Suprapubic skin (tissue), 4 donors: ENCODE measurements around the gene CHAC2. TPM values are rescaled to one million over a fixed set of nuclear protein-coding genes. Genes with fewer than 3 reads are reported as not detected.
"Not testable (repeated sequence)": the region's sequence is repeated elsewhere in the genome, so short reads cannot be mapped to it uniquely, and the experiment has no call there.

Experiments
- DNase-seq, 2 donors: peaks; one replicate each; pipeline ENCODE4 v3.0.0-alpha.2; 2019; ENCODE audit warnings: low spot score in 2 of 2
- H3K27ac ChIP-seq: fragments of 200-600 bp; sonication (generic); one replicate; pipeline ENCODE4 v1.5.1; 2019
- H3K27me3 ChIP-seq: fragments of 200-600 bp; sonication (generic); one replicate; pipeline ENCODE4 v1.5.1; 2019
- H3K36me3 ChIP-seq: fragments of 200-600 bp; sonication (generic); one replicate; pipeline ENCODE4 v1.5.1; 2019
- H3K4me1 ChIP-seq: fragments of 200-600 bp; sonication (generic); one replicate; pipeline ENCODE4 v1.5.1; 2019
- H3K4me3 ChIP-seq: fragments of 200-600 bp; sonication (generic); one replicate; pipeline ENCODE4 v1.5.1; 2019; ENCODE audit warnings: mild to moderate bottlenecking
- H3K9me3 ChIP-seq: fragments of 200-600 bp; sonication (generic); one replicate; pipeline ENCODE4 v1.5.1; 2019
- EP300 ChIP-seq: sonication (generic); formaldehyde crosslinking; IDR thresholded peaks from one replicate; pipeline ENCODE4 v1.6.1; 2017; ENCODE audit warnings: antibody characterized with exemption
- POLR2A ChIP-seq, 2 donors: fragments of 450-650 bp; IDR thresholded peaks; one replicate each; pipeline ENCODE4 v1.6.1; 2017; ENCODE audit warnings: antibody characterized with exemption in 2 of 2, mild to moderate bottlenecking in 2 of 2, moderate library complexity in 2 of 2
- POLR2AphosphoS5 ChIP-seq, 3 donors: sonication (generic); formaldehyde crosslinking; IDR thresholded peaks; one replicate each; pipeline ENCODE4 v1.6.1; 2017; ENCODE audit warnings: antibody characterized with exemption in 3 of 3
- WGBS: methylation state at CpG from one replicate; pipeline ENCODE4 v1.1.5; 2018; 5-methylcytosine and 5-hydroxymethylcytosine counted together
- total RNA-seq, 4 donors: library from RNA; depleted of rRNA; stranded (reverse); fragments of >200 nt; gene quantifications; one replicate each; pipeline ENCODE4 v1.1.0, GENCODE V29; 2016
- TF ChIP-seq, protein P1 (sequence below), 2 donors: fragments of 200-600 bp in 1 of 2; fragments of 450-650 bp in 1 of 2; sonication (generic) in 1 of 2; IDR thresholded peaks; one replicate each; pipeline ENCODE4 v1.5.1; 2016 to 2019; ENCODE audit warnings: antibody characterized with exemption in 2 of 2, mild to moderate bottlenecking in 1 of 2, moderate library complexity in 1 of 2

CHAC2 gene
- total RNA-seq, 4 donors from 2014 or later = 1.4 to 6.4 (median 3.0) TPM

DNA sequence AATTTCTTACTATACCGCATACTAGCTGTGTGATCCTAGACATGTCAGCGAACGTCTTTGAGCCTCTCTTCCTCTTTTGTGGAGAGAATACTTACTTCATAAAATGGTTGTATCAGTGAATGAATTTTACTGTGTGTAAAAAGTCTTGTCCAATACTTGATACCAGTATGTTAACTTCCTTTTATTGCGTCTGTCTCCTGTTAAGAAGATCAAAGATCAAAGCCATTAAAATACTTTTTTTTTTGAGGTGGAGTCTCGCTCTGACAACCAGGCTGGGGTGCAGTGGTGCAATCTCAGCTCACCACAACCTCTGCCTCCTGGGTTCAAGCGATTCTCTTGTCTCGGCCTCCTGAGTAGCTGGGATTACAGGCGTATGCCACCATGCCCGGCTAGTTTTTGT lies 52.4 kb downstream of the CHAC2 start:
- Histone ChIP-seq H3K4me1 (no peaks in the 10 kb centered on the region), H3K27ac (no peak overlapping the region), H3K9me3 (no peaks in the 10 kb centered on the region), H3K4me3 (no peak overlapping the region), H3K36me3 (peaks cover 38% of the 10 kb centered on the region), H3K27me3 (no peaks in the 10 kb centered on the region)
- TF ChIP-seq, protein P1, sequence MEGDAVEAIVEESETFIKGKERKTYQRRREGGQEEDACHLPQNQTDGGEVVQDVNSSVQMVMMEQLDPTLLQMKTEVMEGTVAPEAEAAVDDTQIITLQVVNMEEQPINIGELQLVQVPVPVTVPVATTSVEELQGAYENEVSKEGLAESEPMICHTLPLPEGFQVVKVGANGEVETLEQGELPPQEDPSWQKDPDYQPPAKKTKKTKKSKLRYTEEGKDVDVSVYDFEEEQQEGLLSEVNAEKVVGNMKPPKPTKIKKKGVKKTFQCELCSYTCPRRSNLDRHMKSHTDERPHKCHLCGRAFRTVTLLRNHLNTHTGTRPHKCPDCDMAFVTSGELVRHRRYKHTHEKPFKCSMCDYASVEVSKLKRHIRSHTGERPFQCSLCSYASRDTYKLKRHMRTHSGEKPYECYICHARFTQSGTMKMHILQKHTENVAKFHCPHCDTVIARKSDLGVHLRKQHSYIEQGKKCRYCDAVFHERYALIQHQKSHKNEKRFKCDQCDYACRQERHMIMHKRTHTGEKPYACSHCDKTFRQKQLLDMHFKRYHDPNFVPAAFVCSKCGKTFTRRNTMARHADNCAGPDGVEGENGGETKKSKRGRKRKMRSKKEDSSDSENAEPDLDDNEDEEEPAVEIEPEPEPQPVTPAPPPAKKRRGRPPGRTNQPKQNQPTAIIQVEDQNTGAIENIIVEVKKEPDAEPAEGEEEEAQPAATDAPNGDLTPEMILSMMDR (IDR thresholded peaks at IDR 0.05) = no peak
- no peak for DNase-seq
- 88% methylated on average over 9 of the region's 9 CpGs for WGBS

DNA sequence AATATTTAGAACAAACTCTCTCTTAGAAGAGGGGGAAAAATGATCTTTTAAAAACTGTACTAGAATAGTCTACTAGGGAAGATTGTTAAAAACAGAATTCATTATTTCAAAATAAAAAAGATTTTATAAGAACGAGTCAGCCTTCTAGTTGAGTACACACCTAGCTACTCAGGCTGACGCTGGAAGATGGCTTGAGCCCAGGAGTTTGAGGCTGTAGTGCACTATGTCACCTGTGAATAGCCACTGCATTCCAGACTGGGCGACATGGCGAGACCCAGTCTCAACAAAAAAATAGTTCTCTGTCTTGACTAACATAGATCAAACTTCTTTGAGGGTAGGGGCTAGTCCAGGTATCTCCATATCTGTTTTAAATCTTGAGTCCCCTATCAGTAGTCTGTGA lies 53.1 kb downstream of the CHAC2 start:
- Histone ChIP-seq H3K36me3 (peaks cover 33% of the 10 kb centered on the region), H3K4me3 (no peak overlapping the region), H3K9me3 (no peaks in the 10 kb centered on the region), H3K27me3 (no peaks in the 10 kb centered on the region), H3K4me1 (peaks cover 4% of the 10 kb centered on the region), H3K27ac (no peak overlapping the region)
- 77% methylated on average over 4 of the region's 4 CpGs for WGBS
- DNase-seq = no peak
- TF ChIP-seq, protein P1 (IDR thresholded peaks at IDR 0.05) = no peak
- TF ChIP-seq EP300 = no peak
- TF ChIP-seq POLR2A (IDR thresholded peaks at IDR 0.05) = no peak
- no peak for TF ChIP-seq POLR2AphosphoS5 (IDR thresholded peaks at IDR 0.05)

DNA sequence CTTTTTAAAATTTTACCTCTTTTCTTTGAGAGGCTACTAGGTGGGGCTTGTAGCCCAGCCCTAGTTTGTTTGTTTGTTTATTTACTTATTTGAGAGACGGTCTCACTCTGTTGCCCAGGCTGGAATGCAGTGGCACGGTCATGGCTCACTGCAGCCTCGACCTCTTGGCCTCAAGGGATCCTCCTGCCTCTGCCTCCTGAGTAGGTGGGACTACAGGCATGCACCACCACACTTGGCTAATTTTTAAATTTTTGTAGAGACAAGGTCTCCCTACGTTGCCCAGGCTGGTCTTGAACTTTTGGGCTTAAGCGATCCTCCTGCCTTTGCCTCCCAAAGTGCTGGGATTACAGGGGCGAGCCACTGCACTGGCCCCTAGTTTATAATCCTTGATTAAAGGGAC lies 54.2 kb downstream of the CHAC2 start:
- peaks cover 24% of the 10 kb centered on the region for H3K36me3 ChIP-seq
- WGBS = 92% methylated on average over 6 of the region's 6 CpGs
- peaks cover 15% of the 10 kb centered on the region for H3K4me1 ChIP-seq
- no peak for DNase-seq
- TF ChIP-seq, protein P1 (IDR thresholded peaks at IDR 0.05) = no peak
- no peak for TF ChIP-seq POLR2AphosphoS5 (IDR thresholded peaks at IDR 0.05)
- no peak for TF ChIP-seq POLR2A (IDR thresholded peaks at IDR 0.05)
- no peak for TF ChIP-seq EP300
- H3K9me3 ChIP-seq = no peaks in the 10 kb centered on the region
- H3K27me3 ChIP-seq = no peaks in the 10 kb centered on the region
- no peak overlapping the region for H3K4me3 ChIP-seq
- no peak overlapping the region for H3K27ac ChIP-seq

DNA sequence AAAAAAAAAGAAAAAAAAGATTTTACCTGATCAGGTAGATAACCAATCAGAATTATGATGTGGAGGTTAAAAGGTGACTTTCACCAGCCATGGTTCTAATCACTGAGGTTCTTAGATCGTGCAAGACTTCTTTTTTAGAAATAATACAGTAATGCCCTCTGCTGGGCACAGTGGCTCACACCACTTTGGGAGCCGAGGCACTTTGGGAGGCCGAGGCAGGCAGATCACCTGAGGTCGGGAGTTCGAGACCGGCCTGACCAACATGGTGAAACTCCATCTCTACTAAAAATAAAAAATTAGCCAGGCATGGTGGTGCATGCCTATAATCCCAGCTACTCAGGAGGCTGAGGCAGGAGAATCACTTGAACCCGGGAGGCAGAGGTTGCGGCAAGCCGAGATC lies 56.0 kb downstream of the CHAC2 start:
- H3K4me3 ChIP-seq, H3K27me3 ChIP-seq, DNase-seq, H3K9me3 ChIP-seq, H3K27ac ChIP-seq: not testable (repeated sequence)
- Histone ChIP-seq H3K4me1 (peaks cover 29% of the 10 kb centered on the region), H3K36me3 (peaks cover 12% of the 10 kb centered on the region)
- 90% methylated on average over 9 of the region's 9 CpGs for WGBS

Other genes starting within 250 kb of the CHAC2 start
- gene ASB3, start 19.1 kb downstream of the CHAC2 start, total RNA-seq = 10 to 100 TPM in 3 of 4 donors, 1 to 10 TPM in 1; 9.8 to 28.8 (median 12.6) TPM
- 10 to 100 TPM; 30.9 to 86.1 (median 36.5) TPM for gene ERLEC1, start 19.2 kb downstream of the CHAC2 start, total RNA-seq
- gene GPR75, start 92.2 kb downstream of the CHAC2 start, total RNA-seq = 1 to 10 TPM; 4.5 to 6.7 (median 5.0) TPM
- gene PSME4, start 203.2 kb downstream of the CHAC2 start, total RNA-seq = 10 to 100 TPM; 39.1 to 66.1 (median 48.5) TPM